Measurements from ENCODE around the gene AGBL1.

GRCh38 chr15:86968244-86968643 is 888.6 kb downstream of the AGBL1 start:
- no peak for TF ChIP-seq EZH2 (IDR thresholded peaks at IDR 0.05; ENCODE audit: insufficient read depth, poor library complexity, severe bottlenecking)
- TF ChIP-seq EZH2phosphoT487 (IDR thresholded peaks at IDR 0.05; ENCODE audit: insufficient read depth, low read depth): no peak

Measured in GM23248 (cell line).